Measurements from ENCODE around the gene F10. TPM values are rescaled to one million over a fixed set of nuclear protein-coding genes. Genes with fewer than 3 reads are reported as not detected.

F10 gene
- total and polyA plus RNA-seq, 2 experiments from 2014 or later = 143 to 148 TPM

DNA sequence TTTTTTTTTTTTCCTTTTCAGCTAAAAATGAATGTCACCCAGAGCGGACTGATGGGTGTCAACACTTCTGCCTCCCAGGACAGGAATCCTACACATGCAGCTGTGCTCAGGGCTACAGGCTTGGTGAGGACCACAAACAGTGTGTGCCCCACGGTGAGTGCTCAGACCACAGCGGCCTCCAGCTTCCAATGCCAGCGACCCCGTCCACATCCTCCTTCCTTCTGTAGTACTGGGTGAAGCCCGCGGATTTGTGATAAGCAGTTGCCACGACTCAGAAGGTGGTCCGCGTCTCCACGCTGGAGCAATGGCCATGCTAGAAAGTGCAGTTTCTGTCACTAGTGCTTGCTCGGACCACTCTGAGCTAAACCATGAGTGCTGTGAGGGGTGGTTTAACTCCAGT lies 41.9 kb downstream of the F10 start:
- Histone ChIP-seq H3K36me3 (replicated peaks; ENCODE audit: insufficient read depth, low read depth) (no peaks in the 10 kb centered on the region), H4K20me1 (ENCODE audit: insufficient read depth, poor library complexity, severe bottlenecking) (no peaks in the 10 kb centered on the region), H3K4me1 (ENCODE audit: insufficient read depth) (peaks cover 5% of the 10 kb centered on the region), H3K9me3 (ENCODE audit: low read depth) (no peaks in the 10 kb centered on the region), H3K4me2 (no peak overlapping the region), H2AFZ (no peak overlapping the region), H3K27me3 (peaks cover 9% of the 10 kb centered on the region), H3K79me2 (no peaks in the 10 kb centered on the region), H3K9me2 (replicated peaks; ENCODE audit: insufficient read depth) (no peaks in the 10 kb centered on the region), H3K27ac (no peak overlapping the region), H3K4me3 (no peak overlapping the region)
- DNase-seq (ENCODE audit: low spot score) = no peak
- 92% methylated on average over 12 of the region's 12 CpGs for WGBS (ENCODE audit: low lambda C conversion rate, missing lambda C conversion rate)
- no peak for TF ChIP-seq EZH2 (IDR thresholded peaks at IDR 0.05; ENCODE audit: borderline replicate concordance)
- TF ChIP-seq, protein P1, sequence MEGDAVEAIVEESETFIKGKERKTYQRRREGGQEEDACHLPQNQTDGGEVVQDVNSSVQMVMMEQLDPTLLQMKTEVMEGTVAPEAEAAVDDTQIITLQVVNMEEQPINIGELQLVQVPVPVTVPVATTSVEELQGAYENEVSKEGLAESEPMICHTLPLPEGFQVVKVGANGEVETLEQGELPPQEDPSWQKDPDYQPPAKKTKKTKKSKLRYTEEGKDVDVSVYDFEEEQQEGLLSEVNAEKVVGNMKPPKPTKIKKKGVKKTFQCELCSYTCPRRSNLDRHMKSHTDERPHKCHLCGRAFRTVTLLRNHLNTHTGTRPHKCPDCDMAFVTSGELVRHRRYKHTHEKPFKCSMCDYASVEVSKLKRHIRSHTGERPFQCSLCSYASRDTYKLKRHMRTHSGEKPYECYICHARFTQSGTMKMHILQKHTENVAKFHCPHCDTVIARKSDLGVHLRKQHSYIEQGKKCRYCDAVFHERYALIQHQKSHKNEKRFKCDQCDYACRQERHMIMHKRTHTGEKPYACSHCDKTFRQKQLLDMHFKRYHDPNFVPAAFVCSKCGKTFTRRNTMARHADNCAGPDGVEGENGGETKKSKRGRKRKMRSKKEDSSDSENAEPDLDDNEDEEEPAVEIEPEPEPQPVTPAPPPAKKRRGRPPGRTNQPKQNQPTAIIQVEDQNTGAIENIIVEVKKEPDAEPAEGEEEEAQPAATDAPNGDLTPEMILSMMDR (IDR thresholded peaks at IDR 0.05; ENCODE audit: poor library complexity) = no peak
- TF ChIP-seq EZH2phosphoT487 (IDR thresholded peaks at IDR 0.05; ENCODE audit: low read depth, severe bottlenecking, unreplicated experiment) = no peak

DNA sequence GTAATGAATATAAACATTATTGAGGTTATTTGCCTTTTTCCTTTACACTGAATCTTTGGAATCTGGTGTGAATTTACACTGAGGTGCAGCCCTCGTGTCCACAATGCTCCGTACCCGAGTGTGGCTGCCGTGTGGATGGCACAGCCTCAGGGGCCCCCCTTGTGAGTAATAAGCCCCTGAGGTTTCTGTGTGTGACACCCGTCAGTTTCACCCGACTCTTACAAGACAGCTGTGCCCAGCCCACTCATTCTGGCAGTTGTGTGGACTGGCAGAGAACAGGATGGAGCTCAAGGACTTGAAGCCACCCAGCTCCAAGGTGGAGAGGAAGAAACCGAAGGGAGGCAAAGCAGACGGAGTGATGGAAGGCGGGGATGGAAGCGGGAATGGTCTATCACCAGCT lies 43.7 kb downstream of the F10 start:
- Histone ChIP-seq H3K27me3 (peaks cover 9% of the 10 kb centered on the region), H2AFZ (no peak overlapping the region), H3K4me2 (no peak overlapping the region), H3K9me3 (ENCODE audit: low read depth) (no peaks in the 10 kb centered on the region), H3K36me3 (replicated peaks; ENCODE audit: insufficient read depth, low read depth) (no peaks in the 10 kb centered on the region), H3K4me3 (no peak overlapping the region), H3K27ac (no peak overlapping the region), H3K4me1 (ENCODE audit: insufficient read depth) (peaks cover 16% of the 10 kb centered on the region), H4K20me1 (ENCODE audit: insufficient read depth, poor library complexity, severe bottlenecking) (no peaks in the 10 kb centered on the region), H3K9me2 (replicated peaks; ENCODE audit: insufficient read depth) (no peaks in the 10 kb centered on the region), H3K79me2 (no peaks in the 10 kb centered on the region)
- no peak for TF ChIP-seq EZH2 (IDR thresholded peaks at IDR 0.05; ENCODE audit: borderline replicate concordance)
- TF ChIP-seq, protein P1 (IDR thresholded peaks at IDR 0.05; ENCODE audit: poor library complexity) = no peak
- DNase-seq (ENCODE audit: low spot score) = no peak
- WGBS (ENCODE audit: low lambda C conversion rate, missing lambda C conversion rate) = 92% methylated on average over 10 of the region's 10 CpGs

DNA sequence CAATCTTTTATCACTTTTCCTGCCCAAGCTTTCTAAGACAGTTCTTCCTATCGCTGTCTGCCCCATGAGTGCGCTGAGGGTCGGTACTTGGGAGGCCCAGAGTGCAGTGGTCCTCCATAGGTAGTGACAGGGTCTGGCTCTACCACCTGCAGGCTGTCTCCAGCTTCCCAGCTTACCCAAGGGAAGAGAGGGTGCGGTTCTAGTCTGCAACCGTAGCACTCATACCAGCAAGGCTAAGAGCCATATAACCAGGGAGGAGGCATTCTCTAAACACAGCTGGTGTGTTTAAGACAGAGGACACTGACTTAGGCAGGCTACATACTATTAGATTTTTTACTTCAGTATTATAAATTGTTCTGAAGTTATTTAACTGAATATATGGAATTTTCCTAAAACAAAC lies 44.1 kb downstream of the F10 start:
- no peaks in the 10 kb centered on the region for H3K79me2 ChIP-seq
- H3K9me2 ChIP-seq (replicated peaks; ENCODE audit: insufficient read depth) = no peaks in the 10 kb centered on the region
- H3K27me3 ChIP-seq = peaks cover 9% of the 10 kb centered on the region
- H3K4me1 ChIP-seq (ENCODE audit: insufficient read depth) = peaks cover 16% of the 10 kb centered on the region
- H3K9me3 ChIP-seq (ENCODE audit: low read depth) = no peaks in the 10 kb centered on the region
- no peak for TF ChIP-seq EZH2 (IDR thresholded peaks at IDR 0.05; ENCODE audit: borderline replicate concordance)
- TF ChIP-seq, protein P1 (IDR thresholded peaks at IDR 0.05; ENCODE audit: poor library complexity) = no peak
- no peak for TF ChIP-seq EZH2phosphoT487 (IDR thresholded peaks at IDR 0.05; ENCODE audit: low read depth, severe bottlenecking, unreplicated experiment)
- whole genome bisulfite sequencing (ENCODE audit: low lambda C conversion rate, missing lambda C conversion rate) = 85% methylated on average over 5 of the region's 5 CpGs
- H3K36me3 ChIP-seq (replicated peaks; ENCODE audit: insufficient read depth, low read depth) = no peaks in the 10 kb centered on the region
- no peak overlapping the region for H2AFZ ChIP-seq
- H4K20me1 ChIP-seq (ENCODE audit: insufficient read depth, poor library complexity, severe bottlenecking) = no peaks in the 10 kb centered on the region
- DNase-seq (ENCODE audit: low spot score) = no peak
- H3K4me2 ChIP-seq = no peak overlapping the region
- H3K4me3 ChIP-seq = no peak overlapping the region
- no peak overlapping the region for H3K27ac ChIP-seq

DNA sequence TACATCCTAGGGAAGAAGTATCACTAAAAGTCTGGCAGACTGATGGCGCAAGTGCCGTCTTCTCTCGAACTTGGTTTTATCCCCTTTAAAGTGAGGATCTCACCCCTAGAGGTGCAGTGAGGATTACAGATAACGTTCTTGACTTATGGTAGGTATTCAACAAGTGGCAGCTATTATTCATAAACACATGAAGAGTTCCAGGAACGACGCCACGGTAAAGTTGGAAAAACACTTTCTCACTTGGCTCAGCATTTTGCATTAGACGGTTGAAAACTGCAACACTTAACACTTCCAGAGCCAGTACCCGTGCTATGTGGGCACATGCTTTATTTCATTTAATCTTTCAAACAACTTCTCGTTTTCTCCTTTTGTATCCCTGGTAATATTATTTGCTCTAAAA lies 44.6 kb downstream of the F10 start:
- Histone ChIP-seq H3K9me3 (ENCODE audit: low read depth) (no peaks in the 10 kb centered on the region), H3K27ac (no peak overlapping the region), H3K36me3 (replicated peaks; ENCODE audit: insufficient read depth, low read depth) (no peaks in the 10 kb centered on the region), H2AFZ (no peak overlapping the region), H3K4me2 (no peak overlapping the region), H3K4me3 (no peak overlapping the region), H3K4me1 (ENCODE audit: insufficient read depth) (peaks cover 16% of the 10 kb centered on the region), H3K27me3 (peaks cover 9% of the 10 kb centered on the region), H3K9me2 (replicated peaks; ENCODE audit: insufficient read depth) (no peaks in the 10 kb centered on the region), H3K79me2 (no peaks in the 10 kb centered on the region), H4K20me1 (ENCODE audit: insufficient read depth, poor library complexity, severe bottlenecking) (no peaks in the 10 kb centered on the region)
- TF ChIP-seq, protein P1 (IDR thresholded peaks at IDR 0.05; ENCODE audit: poor library complexity) = no peak
- TF ChIP-seq EZH2 (IDR thresholded peaks at IDR 0.05; ENCODE audit: borderline replicate concordance) = no peak
- no peak for DNase-seq (ENCODE audit: low spot score)
- WGBS (ENCODE audit: low lambda C conversion rate, missing lambda C conversion rate) = 95% methylated on average over 10 of the region's 10 CpGs
